Mucosa of stomach (tissue), 1 donor: ENCODE measurements around the gene DR1.

Experiments
- H3K27me3 ChIP-seq: one replicate; pipeline ENCODE4 v1.7.0; 2013; ENCODE audit warnings: mild to moderate bottlenecking, low read length; ENCODE audit not compliant: control insufficient read depth, insufficient read depth
- H3K36me3 ChIP-seq: one replicate; pipeline ENCODE4 v1.7.0; 2013; ENCODE audit warnings: low read length; ENCODE audit not compliant: control insufficient read depth, insufficient read depth
- H3K4me1 ChIP-seq: one replicate; pipeline ENCODE4 v1.7.0; 2013; ENCODE audit warnings: mild to moderate bottlenecking, low read length; ENCODE audit not compliant: control insufficient read depth, insufficient read depth
- H3K4me3 ChIP-seq: one replicate; pipeline ENCODE4 v1.7.0; 2013; ENCODE audit warnings: low read length
- H3K9ac ChIP-seq: one replicate; pipeline ENCODE4 v1.7.0; 2013; ENCODE audit warnings: mild to moderate bottlenecking, low read length, moderate library complexity
- H3K9me3 ChIP-seq: one replicate; pipeline ENCODE4 v1.7.0; 2013; ENCODE audit warnings: mild to moderate bottlenecking, low read length, moderate library complexity; ENCODE audit not compliant: control insufficient read depth
- donor health status: Pancreatic carcinoma.

The DR1 gene

GRCh38 chr1:93345633-93346420 is at the start of gene DR1:
Gene DR1 (plus strand): TSS chr1:93345907. CDS start chr1:93346646, 739 bp downstream.
- no peaks in the 10 kb centered on the region for H3K27me3 ChIP-seq
- H3K36me3 ChIP-seq, result no peaks in the 10 kb centered on the region
- H3K4me3 ChIP-seq, result peak within 1 kb of the TSS; percentile 75
- no peaks in the 10 kb centered on the region for H3K9me3 ChIP-seq
- peak within 1 kb of the TSS; percentile 98 for H3K9ac ChIP-seq
- no peaks in the 10 kb centered on the region for H3K4me1 ChIP-seq

- Histone ChIP-seq H3K4me1 (no peaks in the 10 kb centered on the region), H3K4me3 (no peak overlapping the region), H3K9ac (no peak overlapping the region), H3K27me3 (no peaks in the 10 kb centered on the region), H3K36me3 (no peaks in the 10 kb centered on the region), H3K9me3 (no peaks in the 10 kb centered on the region)
These were observed 49.1 kb upstream of the DR1 start for GRCh38 chr1:93296555-93297154.

GRCh38 chr1:93301131-93301530 is 44.6 kb upstream of the DR1 start:
- no peaks in the 10 kb centered on the region for H3K9me3 ChIP-seq
- no peak overlapping the region for H3K9ac ChIP-seq
- no peaks in the 10 kb centered on the region for H3K36me3 ChIP-seq
- H3K4me1 ChIP-seq, result no peaks in the 10 kb centered on the region
- H3K27me3 ChIP-seq, result no peaks in the 10 kb centered on the region
- no peak overlapping the region for H3K4me3 ChIP-seq

GRCh38 chr1:93302078-93302477 is 43.6 kb upstream of the DR1 start:
- H3K9me3 ChIP-seq, result no peaks in the 10 kb centered on the region
- peaks cover 7% of the 10 kb centered on the region for H3K4me1 ChIP-seq
- H3K36me3 ChIP-seq, result no peaks in the 10 kb centered on the region
- no peak overlapping the region for H3K9ac ChIP-seq
- no peak overlapping the region for H3K4me3 ChIP-seq
- H3K27me3 ChIP-seq, result no peaks in the 10 kb centered on the region

GRCh38 chr1:93304716-93305138 is 41.0 kb upstream of the DR1 start:
- Histone ChIP-seq H3K9ac (no peak overlapping the region), H3K36me3 (no peaks in the 10 kb centered on the region), H3K4me1 (peaks cover 20% of the 10 kb centered on the region), H3K27me3 (no peaks in the 10 kb centered on the region), H3K4me3 (no peak overlapping the region), H3K9me3 (no peaks in the 10 kb centered on the region)

GRCh38 chr1:93306920-93307319 is 38.8 kb upstream of the DR1 start:
- Histone ChIP-seq H3K4me3 (no peak overlapping the region), H3K9me3 (no peaks in the 10 kb centered on the region), H3K4me1 (peaks cover 20% of the 10 kb centered on the region), H3K27me3 (no peaks in the 10 kb centered on the region), H3K36me3 (no peaks in the 10 kb centered on the region), H3K9ac (no peak overlapping the region)

- Histone ChIP-seq H3K27me3 (no peaks in the 10 kb centered on the region), H3K36me3 (no peaks in the 10 kb centered on the region), H3K4me1 (peaks cover 4% of the 10 kb centered on the region), H3K4me3 (no peak overlapping the region), H3K9ac (no peak overlapping the region), H3K9me3 (no peaks in the 10 kb centered on the region)
These were observed 32.7 kb upstream of the DR1 start for GRCh38 chr1:93313026-93313425.

GRCh38 chr1:93317207-93317606 is 28.5 kb upstream of the DR1 start:
- no peaks in the 10 kb centered on the region for H3K36me3 ChIP-seq
- no peak overlapping the region for H3K4me3 ChIP-seq
- H3K4me1 ChIP-seq, result peaks cover 16% of the 10 kb centered on the region
- no peaks in the 10 kb centered on the region for H3K9me3 ChIP-seq
- H3K27me3 ChIP-seq, result no peaks in the 10 kb centered on the region
- no peak overlapping the region for H3K9ac ChIP-seq

GRCh38 chr1:93317943-93318342 is 27.8 kb upstream of the DR1 start:
- H3K4me1 ChIP-seq, result peaks cover 23% of the 10 kb centered on the region
- H3K36me3 ChIP-seq, result no peaks in the 10 kb centered on the region
- no peaks in the 10 kb centered on the region for H3K9me3 ChIP-seq
- H3K27me3 ChIP-seq, result no peaks in the 10 kb centered on the region
- no peak overlapping the region for H3K9ac ChIP-seq
- no peak overlapping the region for H3K4me3 ChIP-seq

GRCh38 chr1:93321720-93322119 is 24.0 kb upstream of the DR1 start:
- Histone ChIP-seq H3K9ac (no peak overlapping the region), H3K9me3 (no peaks in the 10 kb centered on the region), H3K27me3 (no peaks in the 10 kb centered on the region), H3K36me3 (no peaks in the 10 kb centered on the region), H3K4me1 (peaks cover 46% of the 10 kb centered on the region), H3K4me3 (no peak overlapping the region)

- H3K9me3 ChIP-seq, result no peaks in the 10 kb centered on the region
- no peak overlapping the region for H3K9ac ChIP-seq
- no peaks in the 10 kb centered on the region for H3K36me3 ChIP-seq
- no peak overlapping the region for H3K4me3 ChIP-seq
- H3K4me1 ChIP-seq, result peaks cover 46% of the 10 kb centered on the region
- no peaks in the 10 kb centered on the region for H3K27me3 ChIP-seq
These were observed 23.4 kb upstream of the DR1 start for GRCh38 chr1:93322349-93322748.

GRCh38 chr1:93323185-93323820 is 22.4 kb upstream of the DR1 start:
- H3K27me3 ChIP-seq, result no peaks in the 10 kb centered on the region
- no peaks in the 10 kb centered on the region for H3K9me3 ChIP-seq
- H3K4me3 ChIP-seq, result peak overlapping the region; percentile 2
- H3K36me3 ChIP-seq, result no peaks in the 10 kb centered on the region
- H3K4me1 ChIP-seq, result peaks cover 46% of the 10 kb centered on the region
- no peak overlapping the region for H3K9ac ChIP-seq
